DND-41 (cell line): ENCODE results near the gene CPNE4.

Source experiments
- ATAC-seq: fragments of 200-7000 bp; cut with Tn5 transposase; 3 replicates; pipeline ENCODE4 v1.9.1; 2021; ENCODE audit warnings: low read depth; ENCODE audit not compliant: insufficient read depth
- DNase-seq: peaks from one replicate; pipeline ENCODE4 v3.0.0-alpha.2; 2020
- H2AFZ ChIP-seq: 2 replicates; pipeline ENCODE4 v1.6.0; 2012; ENCODE audit warnings: low read depth, low read length
- H3K27ac ChIP-seq: 2 replicates; pipeline ENCODE4 v1.5.1; 2012; ENCODE audit warnings: low read length, inconsistent platforms
- H3K27me3 ChIP-seq: fragments of 200-600 bp; sonication (generic); 2 replicates; pipeline ENCODE4 v1.6.0; 2012; ENCODE audit warnings: low read length, mild to moderate bottlenecking, inconsistent platforms; ENCODE audit not compliant: insufficient read depth, poor library complexity
- H3K36me3 ChIP-seq: 2 replicates; pipeline ENCODE4 v1.5.1; 2012; ENCODE audit warnings: low read length, inconsistent platforms; ENCODE audit not compliant: insufficient read depth
- H3K4me1 ChIP-seq: 2 replicates; pipeline ENCODE4 v1.5.1; 2012; ENCODE audit warnings: mild to moderate bottlenecking, low read length; ENCODE audit not compliant: insufficient read depth
- H3K4me2 ChIP-seq: 2 replicates; pipeline ENCODE4 v1.6.0; 2012; ENCODE audit warnings: mild to moderate bottlenecking, moderate library complexity, low read length, inconsistent platforms; ENCODE audit not compliant: insufficient read depth
- H3K4me3 ChIP-seq, 2 experiments: fragments of 200-600 bp in 1 of 2; shearing (Covaris generic) in 1 of 2; 2 replicates each; pipeline ENCODE4 v1.5.1; 2012 to 2016; ENCODE audit warnings: inconsistent platforms in 2 of 2, low read length in 2 of 2, mild to moderate bottlenecking in 2 of 2, low read depth in 1 of 2, moderate library complexity in 1 of 2
- H3K79me2 ChIP-seq: 2 replicates; pipeline ENCODE4 v1.6.0; 2012; ENCODE audit warnings: low read length, inconsistent platforms; ENCODE audit not compliant: insufficient read depth
- H3K9ac ChIP-seq: 2 replicates; pipeline ENCODE4 v1.6.0; 2012; ENCODE audit warnings: low read depth, mild to moderate bottlenecking, inconsistent platforms, low read length, moderate library complexity
- H3K9me3 ChIP-seq: 2 replicates; pipeline ENCODE4 v1.5.1; 2012; ENCODE audit warnings: low read length, moderate library complexity, mild to moderate bottlenecking, inconsistent platforms; ENCODE audit not compliant: insufficient read depth, severe bottlenecking
- H4K20me1 ChIP-seq: 2 replicates; pipeline ENCODE4 v1.6.0; 2012; ENCODE audit warnings: low read length; ENCODE audit not compliant: insufficient read depth
- EZH2 ChIP-seq: IDR thresholded peaks from 3 replicates; pipeline ENCODE4 v1.6.1; 2012; ENCODE audit warnings: borderline replicate concordance, low read depth, mild to moderate bottlenecking, moderate library complexity, low read length, inconsistent platforms; ENCODE audit not compliant: severe bottlenecking
- TF ChIP-seq, protein P1 (sequence below): IDR thresholded peaks from 2 replicates; pipeline ENCODE4 v1.5.1; 2012; ENCODE audit warnings: borderline replicate concordance, low read length, moderate library complexity, mild to moderate bottlenecking; ENCODE audit not compliant: poor library complexity, severe bottlenecking; ENCODE audit errors: extremely low read depth

The CPNE4 gene

DNA sequence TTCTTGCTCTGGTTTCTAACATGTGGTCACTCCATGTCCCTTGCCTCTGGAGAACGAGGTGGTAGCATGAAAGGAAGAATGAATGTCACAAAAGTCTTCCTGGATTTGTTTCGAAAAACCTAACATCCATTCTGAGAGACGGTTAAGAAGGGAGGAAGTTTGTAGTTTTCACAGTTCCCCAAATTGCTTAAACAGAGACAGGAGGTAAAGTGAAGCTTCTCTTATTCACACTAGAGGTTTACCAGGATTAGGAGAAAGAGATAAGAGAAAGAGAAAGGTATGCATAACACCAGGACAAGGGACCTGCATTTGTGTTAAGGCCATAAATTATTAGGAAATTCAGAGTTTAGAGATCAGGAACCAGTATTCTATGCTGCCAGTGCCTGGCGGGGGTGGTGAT is 228.1 kb downstream of the CPNE4 start:
- TF ChIP-seq, protein P1, sequence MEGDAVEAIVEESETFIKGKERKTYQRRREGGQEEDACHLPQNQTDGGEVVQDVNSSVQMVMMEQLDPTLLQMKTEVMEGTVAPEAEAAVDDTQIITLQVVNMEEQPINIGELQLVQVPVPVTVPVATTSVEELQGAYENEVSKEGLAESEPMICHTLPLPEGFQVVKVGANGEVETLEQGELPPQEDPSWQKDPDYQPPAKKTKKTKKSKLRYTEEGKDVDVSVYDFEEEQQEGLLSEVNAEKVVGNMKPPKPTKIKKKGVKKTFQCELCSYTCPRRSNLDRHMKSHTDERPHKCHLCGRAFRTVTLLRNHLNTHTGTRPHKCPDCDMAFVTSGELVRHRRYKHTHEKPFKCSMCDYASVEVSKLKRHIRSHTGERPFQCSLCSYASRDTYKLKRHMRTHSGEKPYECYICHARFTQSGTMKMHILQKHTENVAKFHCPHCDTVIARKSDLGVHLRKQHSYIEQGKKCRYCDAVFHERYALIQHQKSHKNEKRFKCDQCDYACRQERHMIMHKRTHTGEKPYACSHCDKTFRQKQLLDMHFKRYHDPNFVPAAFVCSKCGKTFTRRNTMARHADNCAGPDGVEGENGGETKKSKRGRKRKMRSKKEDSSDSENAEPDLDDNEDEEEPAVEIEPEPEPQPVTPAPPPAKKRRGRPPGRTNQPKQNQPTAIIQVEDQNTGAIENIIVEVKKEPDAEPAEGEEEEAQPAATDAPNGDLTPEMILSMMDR = no peak
- TF ChIP-seq EZH2 = no peak
- DNase-seq (no peak), ATAC-seq (no peak)
- H3K27ac ChIP-seq = no peak overlapping the region
- no peaks in the 10 kb centered on the region for H3K9me3 ChIP-seq
- no peaks in the 10 kb centered on the region for H3K4me1 ChIP-seq
- H2AFZ ChIP-seq = no peak overlapping the region
- no peak overlapping the region for H3K9ac ChIP-seq
- no peaks in the 10 kb centered on the region for H3K79me2 ChIP-seq
- no peaks in the 10 kb centered on the region for H4K20me1 ChIP-seq
- no peak overlapping the region for H3K4me2 ChIP-seq
- H3K36me3 ChIP-seq = no peaks in the 10 kb centered on the region
- H3K4me3 ChIP-seq = no peak overlapping the region
- peaks cover 6% of the 10 kb centered on the region for H3K27me3 ChIP-seq

- Histone ChIP-seq H3K27me3 (peaks cover 3% of the 10 kb centered on the region), H4K20me1 (no peaks in the 10 kb centered on the region), H3K27ac (no peak overlapping the region), H3K36me3 (no peaks in the 10 kb centered on the region), H2AFZ (no peak overlapping the region), H3K9ac (no peak overlapping the region), H3K4me3 (no peak overlapping the region), H3K79me2 (no peaks in the 10 kb centered on the region), H3K4me2 (no peak overlapping the region), H3K9me3 (no peaks in the 10 kb centered on the region), H3K4me1 (no peaks in the 10 kb centered on the region)
- TF ChIP-seq, protein P1 = no peak
- no peak for TF ChIP-seq EZH2
- ATAC-seq (no peak), DNase-seq (no peak)
Measured at GRCh38 chr3:131804565-131805133, 230.2 kb downstream of the CPNE4 start.

DNA sequence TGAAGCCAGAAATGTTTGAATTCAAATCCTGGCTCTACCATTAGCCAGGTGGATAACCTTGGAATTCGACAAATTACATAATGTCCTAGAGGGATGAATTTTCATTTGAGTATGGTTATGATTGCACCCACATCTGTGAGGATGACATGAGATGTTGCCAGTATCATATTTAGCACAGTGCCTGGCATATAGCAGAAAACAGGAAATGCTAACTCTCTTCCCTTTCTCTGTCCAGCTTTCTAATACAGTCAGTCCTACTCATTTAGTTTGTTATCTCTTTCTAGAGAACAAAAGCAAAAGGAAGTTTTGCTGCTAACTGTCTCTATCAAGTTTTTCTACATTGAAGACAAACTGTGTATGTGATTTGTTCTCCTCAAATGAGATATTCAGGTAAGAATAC is 231.7 kb downstream of the CPNE4 start:
- Histone ChIP-seq H3K9ac (no peak overlapping the region), H4K20me1 (no peaks in the 10 kb centered on the region), H3K4me1 (no peaks in the 10 kb centered on the region), H3K4me2 (no peak overlapping the region), H2AFZ (no peak overlapping the region), H3K4me3 (no peak overlapping the region), H3K36me3 (no peaks in the 10 kb centered on the region), H3K9me3 (no peaks in the 10 kb centered on the region), H3K27me3 (peaks cover 3% of the 10 kb centered on the region), H3K27ac (no peak overlapping the region), H3K79me2 (no peaks in the 10 kb centered on the region)
- TF ChIP-seq EZH2 = no peak
- TF ChIP-seq, protein P1 = no peak
- DNase-seq (no peak), ATAC-seq (no peak)
